Gastroesophageal sphincter (tissue), 3 donors: Measurements from ENCODE around the gene GCSAM.

ENCODE experiments used
- POLR2A ChIP-seq, 2 donors: fragments of 450-650 bp; IDR thresholded peaks; one replicate each; pipeline ENCODE4 v1.6.1; 2017; ENCODE audit warnings: antibody characterized with exemption in 2 of 2, mild to moderate bottlenecking in 2 of 2, moderate library complexity in 1 of 2
- POLR2AphosphoS5 ChIP-seq: sonication (generic); formaldehyde crosslinking; IDR thresholded peaks from one replicate; pipeline ENCODE4 v1.6.1; 2017; ENCODE audit warnings: antibody characterized with exemption
- TF ChIP-seq, protein P1 (sequence below), 4 experiments: fragments of 200-600 bp in 2 of 4; fragments of 450-650 bp in 2 of 4; sonication (generic) in 1 of 4; IDR thresholded peaks; one replicate each; pipeline ENCODE4 v1.5.1; 2017 to 2019; ENCODE audit warnings: antibody characterized with exemption in 4 of 4, mild to moderate bottlenecking in 2 of 4, moderate library complexity in 2 of 4

DNA sequence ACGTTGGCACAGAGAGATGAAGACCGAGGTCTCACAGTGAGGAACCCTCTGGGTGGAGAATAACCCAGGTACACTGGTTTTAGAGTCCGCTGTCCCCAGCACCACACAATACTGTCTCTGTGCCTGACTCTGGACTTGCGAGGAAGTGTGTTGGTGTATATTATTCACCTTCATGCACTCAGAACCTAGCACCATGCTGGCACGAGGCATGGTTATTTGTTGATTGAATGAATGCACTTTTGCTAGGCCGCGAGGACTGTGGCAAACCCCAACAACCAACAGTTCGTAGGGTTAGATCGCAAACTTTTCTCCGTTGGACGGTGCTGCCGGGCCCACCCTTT is 47.3 kb downstream of the GCSAM start:
- no peak for TF ChIP-seq POLR2A (IDR thresholded peaks at IDR 0.05)
- TF ChIP-seq, protein P1, sequence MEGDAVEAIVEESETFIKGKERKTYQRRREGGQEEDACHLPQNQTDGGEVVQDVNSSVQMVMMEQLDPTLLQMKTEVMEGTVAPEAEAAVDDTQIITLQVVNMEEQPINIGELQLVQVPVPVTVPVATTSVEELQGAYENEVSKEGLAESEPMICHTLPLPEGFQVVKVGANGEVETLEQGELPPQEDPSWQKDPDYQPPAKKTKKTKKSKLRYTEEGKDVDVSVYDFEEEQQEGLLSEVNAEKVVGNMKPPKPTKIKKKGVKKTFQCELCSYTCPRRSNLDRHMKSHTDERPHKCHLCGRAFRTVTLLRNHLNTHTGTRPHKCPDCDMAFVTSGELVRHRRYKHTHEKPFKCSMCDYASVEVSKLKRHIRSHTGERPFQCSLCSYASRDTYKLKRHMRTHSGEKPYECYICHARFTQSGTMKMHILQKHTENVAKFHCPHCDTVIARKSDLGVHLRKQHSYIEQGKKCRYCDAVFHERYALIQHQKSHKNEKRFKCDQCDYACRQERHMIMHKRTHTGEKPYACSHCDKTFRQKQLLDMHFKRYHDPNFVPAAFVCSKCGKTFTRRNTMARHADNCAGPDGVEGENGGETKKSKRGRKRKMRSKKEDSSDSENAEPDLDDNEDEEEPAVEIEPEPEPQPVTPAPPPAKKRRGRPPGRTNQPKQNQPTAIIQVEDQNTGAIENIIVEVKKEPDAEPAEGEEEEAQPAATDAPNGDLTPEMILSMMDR (IDR thresholded peaks at IDR 0.05) = no peak
- TF ChIP-seq POLR2AphosphoS5 = no peak
